Cardiac septum (tissue), 1 donor: ENCODE measurements around the gene FXYD3. TPM values are rescaled to one million over a fixed set of nuclear protein-coding genes. Genes with fewer than 3 reads are reported as not detected.

ENCODE experiments used
- DNase-seq: peaks from one replicate; pipeline ENCODE4 v3.0.0-alpha.2; 2020; ENCODE audit warnings: low spot score
- intact Hi-C: fragments of 100-400 bp; cut with DNase I; formaldehyde crosslinking; loops from one replicate; pipeline ENCODE4 v1.14.0; 2022
- total RNA-seq: library from RNA; stranded (reverse); fragmentation: NEBNext Ultra II Directional; extraction: Animal tissue kit (Norgen Biotek cat#: 25700); gene quantifications from one replicate; pipeline ENCODE4 v1.2.1, GENCODE V29; 2021
- donor health status: DM: no; HTN: no; CAD: no.

FXYD3 gene
- total RNA-seq, 1 donor from 2014 or later: not detected

- DNase-seq: no peak
- intact Hi-C loops: no loop called here
Measured at GRCh38 chr19:35083691-35084508, 31.7 kb upstream of the FXYD3 start.

GRCh38 chr19:35084509-35084762 is 31.2 kb upstream of the FXYD3 start:
- DNase-seq: no peak
- intact Hi-C loops: no loop called here

GRCh38 chr19:35085947-35086346 is 29.7 kb upstream of the FXYD3 start:
- no peak for DNase-seq
- intact Hi-C loops: loop anchor here (5.0 kb wide), 1 partner anchor 114 kb away; no protein-coding TSS in a partner anchor

- intact Hi-C loops: loop anchor here (5.0 kb wide), 1 partner anchor 114 kb away; no protein-coding TSS in a partner anchor
Measured at GRCh38 chr19:35086455-35086854, 29.2 kb upstream of the FXYD3 start.

GRCh38 chr19:35087393-35087792 is 28.2 kb upstream of the FXYD3 start:
- no peak for DNase-seq
- intact Hi-C loops: loop anchor here (5.0 kb wide), 1 partner anchor 115 kb away; no protein-coding TSS in a partner anchor

More at GRCh38 chr19:35086455-35086854, 29.2 kb upstream of the FXYD3 start:
- DNase-seq: no peak

- intact Hi-C loops: loop anchor here (5.0 kb wide), 1 partner anchor 116 kb away; no protein-coding TSS in a partner anchor
Measured at GRCh38 chr19:35088131-35088913, 27.3 kb upstream of the FXYD3 start.

GRCh38 chr19:35089554-35089953 is 26.1 kb upstream of the FXYD3 start:
- intact Hi-C loops: loop anchor here (5.0 kb wide), 1 partner anchor 117 kb away; no protein-coding TSS in a partner anchor
- no peak for DNase-seq

More at GRCh38 chr19:35088131-35088913, 27.3 kb upstream of the FXYD3 start:
- no peak for DNase-seq

GRCh38 chr19:35090160-35090505 is 25.5 kb upstream of the FXYD3 start:
- intact Hi-C loops: no loop called here
- no peak for DNase-seq

- intact Hi-C loops: no loop called here
- DNase-seq: no peak
Measured at GRCh38 chr19:35090506-35091214, 25.0 kb upstream of the FXYD3 start.

GRCh38 chr19:35093430-35093829 is 22.2 kb upstream of the FXYD3 start:
- no peak for DNase-seq
- intact Hi-C loops: no loop called here

- DNase-seq: no peak
- intact Hi-C loops: no loop called here
Measured at GRCh38 chr19:35093941-35094647, 21.5 kb upstream of the FXYD3 start.

GRCh38 chr19:35094656-35095055 is 21.0 kb upstream of the FXYD3 start:
- DNase-seq: no peak
- intact Hi-C loops: no loop called here

- DNase-seq: no peak
- intact Hi-C loops: no loop called here
Measured at GRCh38 chr19:35095667-35096368, 19.8 kb upstream of the FXYD3 start.

- no peak for DNase-seq
- intact Hi-C loops: no loop called here
Measured at GRCh38 chr19:35098413-35099049, 17.1 kb upstream of the FXYD3 start.

GRCh38 chr19:35099155-35099896 is 16.3 kb upstream of the FXYD3 start:
- intact Hi-C loops: no loop called here
- no peak for DNase-seq

GRCh38 chr19:35099897-35100275 is 15.7 kb upstream of the FXYD3 start:
- DNase-seq: no peak
- intact Hi-C loops: no loop called here

- DNase-seq: no peak
- intact Hi-C loops: no loop called here
Measured at GRCh38 chr19:35100588-35101533, 14.8 kb upstream of the FXYD3 start.
